Stimulated activated CD4-positive, alpha-beta T cell treated with anti-CD3 and anti-CD28 coated beads, TNF-alpha, amount 100 ng/mL, for 1 hour (primary cell): ENCODE data around the gene RASA3.
"Not testable (repeated sequence)": the region's sequence is repeated elsewhere in the genome, so short reads cannot be mapped to it uniquely, and the experiment has no call there.

ENCODE experiments used
- DNase-seq, 3 donors: peaks; one replicate each; pipeline ENCODE4 v3.0.0-alpha.2; 2020; ENCODE audit warnings: low read depth in 3 of 3, low spot score in 1 of 3

Gene RASA3

GRCh38 chr13:114087430-114087829 is 45.0 kb downstream of the RASA3 start:
- no peak for DNase-seq

DNA sequence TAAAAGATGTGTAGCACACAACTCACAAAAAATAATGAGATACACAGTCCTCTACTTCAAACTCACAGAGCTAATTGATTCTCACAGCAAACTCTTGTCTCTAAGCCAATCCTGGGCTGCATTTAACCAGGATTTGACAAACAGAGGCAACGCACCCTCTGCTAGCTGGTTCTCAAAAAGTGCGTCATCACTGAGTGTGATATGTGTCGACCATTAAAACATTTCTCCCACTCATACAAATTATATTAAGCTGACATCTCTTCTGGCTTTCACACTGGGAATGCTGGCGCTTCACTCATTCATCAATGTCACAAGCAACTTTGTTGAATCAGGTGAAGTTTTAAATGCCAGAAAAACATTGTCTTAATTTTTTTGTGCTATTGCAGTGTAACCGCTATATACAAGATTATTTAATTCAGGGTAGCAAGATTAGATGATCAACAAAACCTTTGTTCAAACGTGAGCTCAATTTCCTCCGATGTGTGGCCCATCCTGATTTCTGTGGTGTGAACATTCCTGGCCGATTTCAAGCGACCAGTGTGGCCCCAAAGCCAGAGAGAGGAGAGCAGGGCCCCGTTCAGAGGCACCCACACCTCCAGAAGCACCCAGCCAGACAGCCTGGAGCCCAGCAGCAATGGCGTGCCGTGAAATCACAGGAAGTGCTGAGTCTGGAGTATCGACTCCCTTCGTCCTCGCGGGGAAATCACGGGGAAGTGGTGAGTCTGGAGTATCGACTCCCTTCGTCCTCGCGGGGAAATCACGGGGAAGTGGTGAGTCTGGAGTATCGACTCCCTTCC is 49.4 kb downstream of the RASA3 start:
- no peak for DNase-seq

GRCh38 chr13:114081761-114082681 is 50.4 kb downstream of the RASA3 start:
- DNase-seq, result no peak

- DNase-seq, result no peak
These were observed 51.5 kb downstream of the RASA3 start for GRCh38 chr13:114080739-114081561.

- no peak for DNase-seq
These were observed 52.6 kb downstream of the RASA3 start for GRCh38 chr13:114079601-114080536.

GRCh38 chr13:114078461-114079451 is 53.7 kb downstream of the RASA3 start:
- DNase-seq, result no peak

GRCh38 chr13:114077933-114078325 is 54.5 kb downstream of the RASA3 start:
- DNase-seq, result no peak

DNA sequence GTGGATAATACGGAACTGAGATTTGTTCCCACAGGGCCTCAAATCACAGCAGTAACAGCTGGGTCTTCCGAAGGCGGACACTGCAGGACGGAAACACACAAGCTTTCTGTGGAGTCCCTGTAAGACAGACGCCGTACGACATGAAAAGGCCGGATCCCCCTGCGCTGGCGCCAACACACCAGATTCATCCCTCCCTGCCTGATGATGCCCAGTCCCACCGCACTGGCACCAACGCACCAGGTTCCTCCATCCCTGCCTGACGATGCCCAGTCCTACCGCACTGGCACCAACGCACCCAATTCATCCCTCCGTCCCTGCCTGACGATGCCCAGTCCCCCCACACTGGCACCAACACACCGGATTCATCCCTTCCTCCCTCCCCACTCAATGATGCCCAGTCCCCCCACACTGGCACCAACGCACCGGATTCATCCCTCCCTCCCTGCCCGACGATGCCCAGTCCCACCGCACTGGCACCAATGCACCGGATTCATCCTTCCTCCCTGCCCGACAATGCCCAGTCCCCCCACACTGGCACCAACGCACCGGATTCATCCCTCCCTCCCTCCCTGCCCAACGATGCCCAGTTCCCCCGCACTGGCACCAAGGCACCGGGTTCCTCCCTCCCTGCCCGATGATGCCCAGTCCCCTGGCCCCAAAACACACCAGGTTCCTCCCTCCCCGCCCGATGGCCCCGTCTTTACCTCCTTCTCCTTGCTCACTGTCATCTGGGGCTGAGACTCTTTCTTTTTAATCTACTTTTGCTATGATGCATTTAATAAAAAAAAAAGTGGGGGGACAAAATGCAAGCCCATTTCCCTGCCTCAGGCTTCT is 55.1 kb downstream of the RASA3 start:
- DNase-seq, result no peak

DNA sequence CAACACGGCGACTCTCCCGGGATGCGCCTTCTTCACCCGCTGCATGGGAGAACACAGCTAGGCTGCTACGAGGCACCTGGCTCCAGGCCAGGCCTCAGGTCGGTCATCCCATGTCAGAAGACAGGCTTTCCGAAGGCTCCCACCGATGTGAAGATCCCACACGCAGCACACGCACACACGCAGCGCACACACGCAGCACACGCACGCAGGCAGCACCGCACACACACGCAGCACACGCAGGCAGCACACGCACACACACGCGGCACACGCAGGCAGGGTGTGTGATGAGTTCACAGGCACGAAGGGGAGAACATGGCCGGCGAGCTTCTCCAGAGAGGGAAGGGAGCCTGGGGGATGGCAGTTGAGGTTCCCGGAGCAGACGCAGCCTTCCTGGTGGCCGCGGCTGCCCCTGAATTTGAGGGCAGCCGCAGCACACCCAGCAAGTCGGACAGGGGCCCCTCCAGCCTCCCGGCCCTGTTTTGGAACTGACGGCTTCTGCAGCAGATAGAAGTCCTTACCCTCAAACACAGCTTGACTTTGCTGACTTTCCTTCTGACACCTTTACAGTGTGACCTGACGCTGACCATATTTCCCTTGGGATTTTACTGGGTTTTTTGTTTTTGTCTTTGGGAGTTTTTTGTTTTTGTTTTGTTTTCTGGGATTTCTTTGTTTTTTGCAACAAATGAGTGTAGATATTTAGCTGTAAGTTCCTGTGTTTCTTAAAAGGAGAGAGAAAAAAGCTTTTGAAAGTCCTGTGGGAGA is 55.9 kb downstream of the RASA3 start:
- no peak for DNase-seq

- not testable (repeated sequence) for DNase-seq
These were observed 56.6 kb downstream of the RASA3 start for GRCh38 chr13:114075811-114076210.

DNA sequence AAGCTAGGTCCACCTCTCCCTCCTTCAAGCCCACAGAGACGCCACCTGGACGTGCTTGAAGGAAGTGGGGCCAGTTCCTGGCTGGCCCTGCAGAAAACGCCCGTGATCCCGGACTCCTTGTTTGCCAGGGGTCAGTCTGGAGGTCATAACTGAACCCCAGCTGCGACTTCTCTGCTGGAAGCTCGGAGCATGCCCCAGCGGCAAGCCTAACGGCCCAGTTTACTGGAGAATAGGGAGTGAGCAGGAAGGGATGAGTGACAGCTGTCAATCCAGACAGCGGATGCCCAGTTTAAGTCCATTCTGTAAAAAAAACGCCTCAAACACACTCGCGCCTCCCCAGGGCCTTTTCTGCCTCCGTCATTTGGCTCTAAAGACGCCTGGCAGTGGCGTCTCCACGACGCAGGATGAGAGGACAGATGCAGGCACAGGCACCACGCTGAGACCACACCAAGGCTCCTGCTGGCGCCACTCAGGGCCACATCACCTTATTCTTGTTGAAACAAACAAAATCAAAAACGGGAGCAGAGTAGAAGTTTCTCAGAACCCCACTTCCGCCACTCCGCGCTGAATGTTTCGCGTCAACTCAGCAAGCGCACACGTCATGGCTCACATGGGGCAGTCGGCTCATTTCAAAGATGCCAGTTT is 57.6 kb downstream of the RASA3 start:
- no peak for DNase-seq

DNA sequence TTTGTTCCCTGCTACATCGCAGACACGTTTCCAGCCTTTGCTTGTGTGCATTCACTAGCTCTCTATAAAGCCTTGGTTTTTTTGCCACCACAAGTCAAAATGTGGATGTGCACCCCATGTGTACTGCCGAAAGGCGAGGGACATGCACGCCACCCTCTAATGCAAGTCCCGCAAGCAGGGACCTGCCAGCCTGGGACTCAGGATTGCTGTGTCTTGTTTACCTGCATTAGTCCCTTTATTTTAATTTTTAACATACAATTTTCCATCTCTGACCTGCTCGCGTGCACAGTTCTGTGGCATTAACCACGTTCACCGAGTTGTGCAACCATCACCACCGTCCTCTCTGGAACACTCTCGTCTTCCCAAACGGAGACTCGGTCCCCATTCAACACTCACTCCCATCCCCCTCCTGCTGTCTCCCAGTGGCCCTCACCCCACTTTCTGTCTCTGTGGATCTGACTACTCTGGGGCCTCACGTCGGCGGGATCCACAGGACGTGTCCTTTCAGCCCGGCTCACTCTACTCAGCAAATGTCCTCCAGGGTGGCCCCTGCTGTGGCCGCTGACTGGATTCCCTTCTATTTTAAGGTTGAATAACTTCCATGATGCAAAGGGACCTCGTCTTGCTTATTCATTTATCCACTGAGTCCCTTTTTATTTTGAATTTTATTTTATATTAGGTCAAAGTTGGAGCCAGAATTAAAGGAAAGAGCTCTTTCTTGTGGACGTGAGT is 58.4 kb downstream of the RASA3 start:
- no peak for DNase-seq

GRCh38 chr13:114072421-114072820 is 60.0 kb downstream of the RASA3 start:
- DNase-seq, result no peak

DNA sequence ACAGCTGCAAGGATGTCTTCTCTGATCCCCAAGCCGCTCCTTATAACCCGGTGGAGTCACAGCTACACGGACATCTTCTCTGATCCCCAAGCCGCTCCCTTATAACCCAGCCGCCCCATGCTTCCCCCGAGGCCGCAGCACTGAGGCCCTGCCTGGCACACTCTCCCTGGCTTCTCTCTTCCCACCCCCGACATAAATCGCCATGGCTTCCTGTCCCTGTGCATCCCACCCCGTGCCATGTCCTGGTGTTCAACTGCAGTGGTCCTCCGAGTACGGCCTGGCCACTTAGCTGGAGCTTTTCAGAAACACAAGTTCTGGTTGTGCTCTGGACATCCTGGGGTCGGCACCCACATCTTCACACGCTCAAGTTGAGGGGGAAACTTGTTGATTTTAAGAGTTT is 60.4 kb downstream of the RASA3 start:
- no peak for DNase-seq

DNA sequence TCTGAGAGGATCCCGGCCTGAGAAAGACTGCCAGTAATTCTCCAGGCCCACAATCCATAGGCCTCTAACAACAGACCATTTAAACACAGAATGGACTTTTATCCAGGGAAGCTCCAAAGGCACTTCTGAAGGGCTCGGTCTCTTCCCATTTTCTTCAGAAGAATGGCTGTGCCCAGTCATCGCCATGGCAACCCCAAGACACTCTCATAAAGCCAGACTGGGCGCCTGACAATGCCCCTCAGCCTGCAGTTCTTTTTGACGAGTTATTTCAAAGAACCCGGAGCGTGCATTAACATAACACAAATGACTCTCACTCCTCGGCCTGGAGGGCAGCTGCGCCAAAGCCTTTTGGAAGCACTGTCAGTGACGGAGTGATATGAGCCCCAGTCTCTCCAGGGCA is 61.0 kb downstream of the RASA3 start:
- no peak for DNase-seq

DNA sequence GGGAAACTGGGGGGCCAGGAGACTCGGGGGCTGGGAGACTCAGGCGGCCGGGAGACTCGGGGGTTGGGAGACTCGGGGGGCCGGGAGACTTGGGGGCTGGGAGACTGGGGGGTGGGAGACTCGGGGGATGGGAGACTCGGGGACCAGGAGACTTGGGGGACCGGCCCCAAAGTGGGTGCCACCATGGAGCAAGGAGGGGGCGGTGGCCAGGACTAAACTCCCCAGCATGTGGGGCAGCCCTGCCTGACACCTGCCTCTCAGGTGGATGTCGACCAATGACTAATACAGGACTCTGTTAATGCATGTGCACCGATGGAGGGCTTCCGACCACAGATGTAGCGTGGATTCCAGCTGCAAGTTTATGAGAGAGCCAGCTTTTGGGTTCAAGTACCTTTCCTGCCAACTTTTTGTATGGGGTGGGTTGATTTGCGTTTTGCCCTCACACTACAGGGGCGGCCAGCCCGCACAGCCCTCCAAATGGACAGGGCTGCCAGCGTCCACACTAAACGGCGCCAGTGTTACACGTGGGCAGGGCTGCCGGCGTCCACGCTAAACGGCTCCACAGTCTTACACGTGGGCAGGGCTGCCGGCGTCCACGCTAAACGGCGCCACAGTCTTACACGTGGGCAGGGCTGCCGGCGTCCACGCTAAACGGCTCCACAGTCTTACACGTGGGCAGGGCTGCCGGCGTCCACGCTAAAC is 62.2 kb downstream of the RASA3 start:
- DNase-seq, result no peak
